DOHH2 (cell line): ENCODE data around the gene CREB5.

ENCODE experiments used
- CTCF ChIP-seq: fragments of 200-600 bp; sonication (generic); IDR thresholded peaks from one replicate; pipeline ENCODE4 v1.5.1; 2014; ENCODE audit warnings: antibody characterized with exemption, mild to moderate bottlenecking, low read depth, low read length; ENCODE audit not compliant: poor library complexity, severe bottlenecking
- EZH2phosphoT487 ChIP-seq: fragments of 200-600 bp; sonication (generic); IDR thresholded peaks from 2 replicates; pipeline ENCODE4 v1.6.1; 2017; ENCODE audit warnings: borderline replicate concordance, mild to moderate bottlenecking, antibody characterized with exemption, low read length, moderate library complexity, mixed read lengths

- TF ChIP-seq CTCF (no peak), EZH2phosphoT487 (no peak)
These were observed 390.1 kb downstream of the CREB5 start for GRCh38 chr7:28802450-28802849.
